ENCODE results near the gene EXOC5. TPM values are rescaled to one million over a fixed set of nuclear protein-coding genes. Genes with fewer than 3 reads are reported as not detected.

EXOC5 gene, protein sequence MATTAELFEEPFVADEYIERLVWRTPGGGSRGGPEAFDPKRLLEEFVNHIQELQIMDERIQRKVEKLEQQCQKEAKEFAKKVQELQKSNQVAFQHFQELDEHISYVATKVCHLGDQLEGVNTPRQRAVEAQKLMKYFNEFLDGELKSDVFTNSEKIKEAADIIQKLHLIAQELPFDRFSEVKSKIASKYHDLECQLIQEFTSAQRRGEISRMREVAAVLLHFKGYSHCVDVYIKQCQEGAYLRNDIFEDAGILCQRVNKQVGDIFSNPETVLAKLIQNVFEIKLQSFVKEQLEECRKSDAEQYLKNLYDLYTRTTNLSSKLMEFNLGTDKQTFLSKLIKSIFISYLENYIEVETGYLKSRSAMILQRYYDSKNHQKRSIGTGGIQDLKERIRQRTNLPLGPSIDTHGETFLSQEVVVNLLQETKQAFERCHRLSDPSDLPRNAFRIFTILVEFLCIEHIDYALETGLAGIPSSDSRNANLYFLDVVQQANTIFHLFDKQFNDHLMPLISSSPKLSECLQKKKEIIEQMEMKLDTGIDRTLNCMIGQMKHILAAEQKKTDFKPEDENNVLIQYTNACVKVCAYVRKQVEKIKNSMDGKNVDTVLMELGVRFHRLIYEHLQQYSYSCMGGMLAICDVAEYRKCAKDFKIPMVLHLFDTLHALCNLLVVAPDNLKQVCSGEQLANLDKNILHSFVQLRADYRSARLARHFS
- 98.4 and 110 TPM in 2 replicates for total RNA-seq
- long read RNA-seq, full-length matches to known transcripts, result 52 of 315 reads
- long read RNA-seq, partial matches to known transcripts, result 239 of 315 reads
- long read RNA-seq, other reads (novel, unspliced or antisense), result 24 of 315 reads

GRCh38 chr14:57268161-57269069, at the start of gene EXOC5, which contains the start of gene AP5M1:
TSS of gene EXOC5 (minus strand) at chr14:57268905. CDS start at chr14:57268648, 257 bp downstream.
TSS of gene AP5M1 (plus strand) at chr14:57268971. CDS start at chr14:57269315, 344 bp downstream.
- H3K36me3 Mint-ChIP-seq (ENCODE audit: low read depth), result peaks cover 3% of the 10 kb centered on the region
- peaks cover 59% of the 10 kb centered on the region for H3K4me1 Mint-ChIP-seq
- peak within 1 kb of the TSS; percentile 100 for H3K27ac Mint-ChIP-seq (ENCODE audit: unreplicated experiment)
- no peaks in the 10 kb centered on the region for H3K27me3 Mint-ChIP-seq (ENCODE audit: low read depth)
- peak; percentile 89 for DNase-seq (ENCODE audit: low read depth, low spot score)
- H3K4me3 Mint-ChIP-seq, result peak within 1 kb of the TSS; percentile 100
- peak; percentile 18 for TF ChIP-seq CTCF (conservative IDR thresholded peaks at IDR 0.05)
- H3K9me3 Mint-ChIP-seq, result no peaks in the 10 kb centered on the region

- peak; percentile 81 for DNase-seq (ENCODE audit: low read depth, low spot score)
- Mint-ChIP-seq H3K36me3 (ENCODE audit: low read depth) (no peaks in the 10 kb centered on the region), H3K4me1 (no peaks in the 10 kb centered on the region), H3K9me3 (no peaks in the 10 kb centered on the region), H3K4me3 (no peak overlapping the region), H3K27me3 (ENCODE audit: low read depth) (peaks cover 5% of the 10 kb centered on the region), H3K27ac (ENCODE audit: unreplicated experiment) (no peak overlapping the region)
- peak; percentile 93 for TF ChIP-seq CTCF (conservative IDR thresholded peaks at IDR 0.05)
These were observed 48.6 kb upstream of the EXOC5 start for GRCh38 chr14:57317248-57317833.

- TF ChIP-seq CTCF (conservative IDR thresholded peaks at IDR 0.05), result no peak
- H3K27ac Mint-ChIP-seq (ENCODE audit: unreplicated experiment), result no peak overlapping the region
- H3K4me3 Mint-ChIP-seq, result no peak overlapping the region
These were observed 45.8 kb upstream of the EXOC5 start for GRCh38 chr14:57314396-57315089.

GRCh38 chr14:57302883-57303282, 34.2 kb upstream of the EXOC5 start:
- Mint-ChIP-seq H3K36me3 (ENCODE audit: low read depth) (no peaks in the 10 kb centered on the region), H3K9me3 (no peaks in the 10 kb centered on the region), H3K27me3 (ENCODE audit: low read depth) (peaks cover 7% of the 10 kb centered on the region), H3K4me1 (no peaks in the 10 kb centered on the region), H3K27ac (ENCODE audit: unreplicated experiment) (no peak overlapping the region), H3K4me3 (no peak overlapping the region)
- TF ChIP-seq CTCF (conservative IDR thresholded peaks at IDR 0.05), result no peak
- no peak for DNase-seq (ENCODE audit: low read depth, low spot score)

More at GRCh38 chr14:57314396-57315089, 45.8 kb upstream of the EXOC5 start:
- Mint-ChIP-seq H3K4me1 (no peaks in the 10 kb centered on the region), H3K36me3 (ENCODE audit: low read depth) (no peaks in the 10 kb centered on the region), H3K27me3 (ENCODE audit: low read depth) (peaks cover 2% of the 10 kb centered on the region), H3K9me3 (no peaks in the 10 kb centered on the region)
- no peak for DNase-seq (ENCODE audit: low read depth, low spot score)
